Astrocyte (in vitro differentiated cells and primary cell): Measurements from ENCODE around the gene POC1B. TPM values are rescaled to one million over a fixed set of nuclear protein-coding genes. Genes with fewer than 3 reads are reported as not detected.
A peak's percentile ranks its signal among the peaks of the same experiment; 100 is the strongest.

Experiments used
- DNase-seq: peaks from one replicate; pipeline ENCODE4 v3.0.0-alpha.2; 2010; ENCODE audit warnings: low read depth
- FAIRE-seq: peaks from 2 replicates; lab custom pipeline; 2011; peaks lifted over from hg19 to GRCh38; lab: Jason Lieb, UNC
- H2AFZ ChIP-seq: 2 replicates; pipeline ENCODE4 v1.6.0; 2012; ENCODE audit warnings: low read depth, low read length, inconsistent platforms
- H3K27ac ChIP-seq: 2 replicates; pipeline ENCODE4 v1.5.1; 2011; ENCODE audit warnings: low read depth, low read length, inconsistent platforms
- H3K27me3 ChIP-seq: 2 replicates; pipeline ENCODE4 v1.6.0; 2011; ENCODE audit warnings: low read length, inconsistent platforms; ENCODE audit not compliant: insufficient read depth
- H3K36me3 ChIP-seq: 2 replicates; pipeline ENCODE4 v1.5.1; 2011; ENCODE audit warnings: low read length, inconsistent platforms; ENCODE audit not compliant: insufficient read depth
- H3K4me1 ChIP-seq: 2 replicates; pipeline ENCODE4 v1.5.1; 2011; ENCODE audit warnings: low read length, inconsistent platforms; ENCODE audit not compliant: insufficient read depth
- H3K4me2 ChIP-seq: 2 replicates; pipeline ENCODE4 v1.6.0; 2012; ENCODE audit warnings: low read length, inconsistent platforms
- H3K4me3 ChIP-seq: 2 replicates; pipeline ENCODE4 v1.5.1; 2011; ENCODE audit warnings: low read depth, mild to moderate bottlenecking, low read length, inconsistent platforms; ENCODE audit not compliant: insufficient read depth
- H3K79me2 ChIP-seq: 2 replicates; pipeline ENCODE4 v1.6.0; 2012; ENCODE audit warnings: mild to moderate bottlenecking, low read length, inconsistent platforms; ENCODE audit not compliant: insufficient read depth
- H3K9ac ChIP-seq: 2 replicates; pipeline ENCODE4 v1.6.0; 2012; ENCODE audit warnings: mild to moderate bottlenecking, low read length, inconsistent platforms
- H3K9me3 ChIP-seq: 2 replicates; pipeline ENCODE4 v1.5.1; 2012; ENCODE audit warnings: low read depth, mild to moderate bottlenecking, low read length, inconsistent platforms; ENCODE audit not compliant: insufficient read depth
- H4K20me1 ChIP-seq: 2 replicates; pipeline ENCODE4 v1.6.0; 2012; ENCODE audit warnings: low read length, inconsistent platforms; ENCODE audit not compliant: insufficient read depth
- H3K27ac Mint-ChIP-seq: one replicate; pipeline ENCODE4 v1.8.0; 2021; ENCODE audit warnings: mild to moderate bottlenecking, mixed read lengths; ENCODE audit not compliant: unreplicated experiment
- H3K27me3 Mint-ChIP-seq: one replicate; pipeline ENCODE4 v1.8.0; 2021; ENCODE audit warnings: low read depth, mixed read lengths; ENCODE audit not compliant: unreplicated experiment
- H3K36me3 Mint-ChIP-seq: one replicate; pipeline ENCODE4 v1.8.0; 2021; ENCODE audit warnings: low read depth, mixed read lengths; ENCODE audit not compliant: unreplicated experiment
- H3K4me1 Mint-ChIP-seq: one replicate; pipeline ENCODE4 v1.8.0; 2021; ENCODE audit warnings: low read depth, mixed read lengths; ENCODE audit not compliant: unreplicated experiment
- H3K4me3 Mint-ChIP-seq: one replicate; pipeline ENCODE4 v1.8.0; 2021; ENCODE audit warnings: mild to moderate bottlenecking, moderate library complexity, mixed read lengths; ENCODE audit not compliant: unreplicated experiment
- H3K9me3 Mint-ChIP-seq: one replicate; pipeline ENCODE4 v1.8.0; 2021; ENCODE audit warnings: mild to moderate bottlenecking, mixed read lengths; ENCODE audit not compliant: unreplicated experiment
- EZH2 ChIP-seq: IDR thresholded peaks from 2 replicates; pipeline ENCODE4 v1.6.1; 2012; ENCODE audit warnings: mild to moderate bottlenecking, low read length, inconsistent platforms; ENCODE audit not compliant: insufficient read depth
- total RNA-seq: library from RNA; stranded (reverse); gene quantifications from 2 replicates; pipeline ENCODE4 v1.2.1, GENCODE V29; 2021
- TF ChIP-seq, protein P1 (sequence below): IDR thresholded peaks from 2 replicates; pipeline ENCODE4 v1.5.1; 2011; ENCODE audit warnings: low read depth, mild to moderate bottlenecking, inconsistent platforms, low read length, moderate library complexity; ENCODE audit not compliant: insufficient read depth

POC1B gene
- total RNA-seq, 1 donor from 2014 or later: 10.6 TPM

DNA sequence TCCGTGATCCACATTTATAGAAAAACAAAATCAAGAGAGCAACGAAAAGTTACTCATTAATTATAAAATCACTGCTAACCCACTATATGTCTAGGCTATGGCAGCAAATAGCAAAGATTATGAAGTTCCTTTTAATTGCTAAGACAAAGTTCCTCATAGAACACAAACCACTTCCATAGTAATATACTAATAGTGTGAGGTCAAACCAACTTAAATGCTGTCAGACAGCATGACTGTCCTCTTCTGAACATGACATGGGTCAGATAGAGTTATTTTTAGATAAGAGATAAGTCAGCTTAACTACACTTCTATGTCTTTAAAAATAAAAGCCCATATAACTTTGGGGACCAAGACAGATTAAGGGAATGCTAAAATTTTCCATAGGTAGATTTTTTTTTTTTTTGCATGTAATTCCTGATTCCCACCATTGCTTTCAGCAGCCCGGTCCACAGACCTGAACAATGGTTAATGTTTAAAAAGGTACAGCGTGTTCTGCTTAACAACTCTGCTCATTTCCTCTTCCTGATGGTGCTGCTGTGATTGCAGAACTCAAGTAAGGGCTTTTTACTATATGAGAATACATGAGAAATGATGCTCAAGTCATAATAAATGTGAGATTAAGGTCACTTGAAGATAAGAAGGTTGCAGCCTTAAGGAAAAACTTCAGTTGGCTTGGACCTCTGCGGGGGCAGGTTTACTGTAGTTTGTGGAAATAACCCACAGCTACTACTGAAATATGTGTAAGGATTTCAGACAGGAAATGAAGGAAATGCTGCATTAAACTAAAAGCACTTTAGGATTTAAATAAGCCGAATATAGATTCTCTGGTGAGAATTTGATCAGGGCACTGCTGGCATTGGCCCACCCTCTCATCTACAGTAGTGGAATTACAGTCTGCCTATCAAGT is 135.8 kb downstream of the POC1B start:
- Histone ChIP-seq H3K4me3 (no peak overlapping the region), H3K36me3 (no peaks in the 10 kb centered on the region), H3K9ac (no peak overlapping the region), H3K27me3 (no peaks in the 10 kb centered on the region), H3K27ac (no peak overlapping the region), H3K4me2 (no peak overlapping the region), H4K20me1 (no peaks in the 10 kb centered on the region), H3K4me1 (peaks cover 15% of the 10 kb centered on the region), H3K79me2 (no peaks in the 10 kb centered on the region), H2AFZ (no peak overlapping the region), H3K9me3 (no peaks in the 10 kb centered on the region)
- TF ChIP-seq, protein P1, sequence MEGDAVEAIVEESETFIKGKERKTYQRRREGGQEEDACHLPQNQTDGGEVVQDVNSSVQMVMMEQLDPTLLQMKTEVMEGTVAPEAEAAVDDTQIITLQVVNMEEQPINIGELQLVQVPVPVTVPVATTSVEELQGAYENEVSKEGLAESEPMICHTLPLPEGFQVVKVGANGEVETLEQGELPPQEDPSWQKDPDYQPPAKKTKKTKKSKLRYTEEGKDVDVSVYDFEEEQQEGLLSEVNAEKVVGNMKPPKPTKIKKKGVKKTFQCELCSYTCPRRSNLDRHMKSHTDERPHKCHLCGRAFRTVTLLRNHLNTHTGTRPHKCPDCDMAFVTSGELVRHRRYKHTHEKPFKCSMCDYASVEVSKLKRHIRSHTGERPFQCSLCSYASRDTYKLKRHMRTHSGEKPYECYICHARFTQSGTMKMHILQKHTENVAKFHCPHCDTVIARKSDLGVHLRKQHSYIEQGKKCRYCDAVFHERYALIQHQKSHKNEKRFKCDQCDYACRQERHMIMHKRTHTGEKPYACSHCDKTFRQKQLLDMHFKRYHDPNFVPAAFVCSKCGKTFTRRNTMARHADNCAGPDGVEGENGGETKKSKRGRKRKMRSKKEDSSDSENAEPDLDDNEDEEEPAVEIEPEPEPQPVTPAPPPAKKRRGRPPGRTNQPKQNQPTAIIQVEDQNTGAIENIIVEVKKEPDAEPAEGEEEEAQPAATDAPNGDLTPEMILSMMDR: no peak
- no peak for TF ChIP-seq EZH2
- FAIRE-seq (no peak), DNase-seq (peak; percentile 27)
- Mint-ChIP-seq H3K27ac (no peak overlapping the region), H3K36me3 (no peaks in the 10 kb centered on the region), H3K4me1 (peaks cover 22% of the 10 kb centered on the region), H3K9me3 (no peaks in the 10 kb centered on the region), H3K4me3 (no peak overlapping the region), H3K27me3 (no peaks in the 10 kb centered on the region)

DNA sequence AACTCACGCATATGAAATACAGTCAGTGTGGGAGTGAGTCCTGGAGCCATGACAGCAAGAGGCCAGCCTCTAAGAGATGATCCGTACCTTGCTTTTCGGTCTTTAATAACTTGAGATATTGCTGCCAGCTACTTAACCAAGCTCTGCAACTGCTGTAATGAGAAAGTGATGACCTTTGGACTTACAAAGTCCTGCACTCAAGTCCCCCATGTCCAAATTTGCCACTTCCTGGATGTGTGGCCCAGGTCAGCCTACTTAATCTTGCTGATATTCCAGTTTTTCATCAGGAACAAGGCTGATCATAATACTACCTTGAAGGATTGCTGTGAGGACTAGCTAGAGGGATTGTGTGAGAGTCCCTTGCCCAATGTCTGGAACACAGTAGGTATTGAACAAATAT is 139.7 kb downstream of the POC1B start:
- Mint-ChIP-seq H3K4me3 (no peak overlapping the region), H3K4me1 (peaks cover 30% of the 10 kb centered on the region), H3K27ac (no peak overlapping the region), H3K27me3 (no peaks in the 10 kb centered on the region), H3K9me3 (no peaks in the 10 kb centered on the region), H3K36me3 (no peaks in the 10 kb centered on the region)
- no peak overlapping the region for H2AFZ ChIP-seq
- H4K20me1 ChIP-seq: no peaks in the 10 kb centered on the region
- no peak for TF ChIP-seq EZH2
- TF ChIP-seq, protein P1: no peak
- H3K9me3 ChIP-seq: no peaks in the 10 kb centered on the region
- H3K36me3 ChIP-seq: no peaks in the 10 kb centered on the region
- no peak overlapping the region for H3K4me2 ChIP-seq
- no peaks in the 10 kb centered on the region for H3K79me2 ChIP-seq
- peaks cover 21% of the 10 kb centered on the region for H3K4me1 ChIP-seq
- no peak for FAIRE-seq
- no peak overlapping the region for H3K27ac ChIP-seq
- H3K27me3 ChIP-seq: no peaks in the 10 kb centered on the region
- DNase-seq: no peak
- no peak overlapping the region for H3K4me3 ChIP-seq
- no peak overlapping the region for H3K9ac ChIP-seq

DNA sequence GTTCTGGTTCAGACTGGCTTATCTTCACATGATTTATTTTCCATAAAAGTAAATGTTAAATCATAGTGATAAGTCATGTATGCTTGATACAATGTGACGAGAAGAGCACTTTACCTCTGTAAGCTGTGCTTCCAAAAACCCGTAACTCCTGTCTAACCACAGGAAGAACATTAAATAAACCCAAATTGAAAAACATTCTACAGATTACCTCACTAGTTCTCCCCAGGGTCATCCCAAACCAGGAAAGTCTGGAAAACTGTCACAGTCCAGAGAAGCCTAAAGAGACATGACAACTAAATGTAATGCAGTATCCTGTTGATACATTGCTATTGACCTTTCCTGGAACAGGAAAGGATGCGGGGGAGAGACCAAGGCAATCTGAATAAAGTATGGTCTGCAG is 141.0 kb downstream of the POC1B start:
- Histone ChIP-seq H3K4me2 (peak overlapping the region; percentile 66), H4K20me1 (no peaks in the 10 kb centered on the region), H3K9ac (no peak overlapping the region), H3K79me2 (no peaks in the 10 kb centered on the region), H3K36me3 (no peaks in the 10 kb centered on the region), H3K4me1 (peaks cover 11% of the 10 kb centered on the region), H3K27ac (peak overlapping the region; percentile 11), H2AFZ (no peak overlapping the region), H3K4me3 (peak overlapping the region; percentile 0), H3K9me3 (no peaks in the 10 kb centered on the region), H3K27me3 (no peaks in the 10 kb centered on the region)
- peaks cover 19% of the 10 kb centered on the region for H3K4me1 Mint-ChIP-seq
- H3K36me3 Mint-ChIP-seq: no peaks in the 10 kb centered on the region
- H3K27ac Mint-ChIP-seq: no peak overlapping the region
- H3K27me3 Mint-ChIP-seq: no peaks in the 10 kb centered on the region
- TF ChIP-seq, protein P1: no peak
- TF ChIP-seq EZH2: no peak
- no peaks in the 10 kb centered on the region for H3K9me3 Mint-ChIP-seq
- H3K4me3 Mint-ChIP-seq: no peak overlapping the region
- FAIRE-seq: no peak
- no peak for DNase-seq
